ENCODE measurements around the gene ASMT. TPM values are rescaled to one million over a fixed set of nuclear protein-coding genes. Genes with fewer than 3 reads are reported as not detected.
A peak's percentile ranks its signal among the peaks of the same experiment; 100 is the strongest.

ASMT gene
- polyA plus RNA-seq, 3 donors, result 0.69 TPM; not detected in 2

DNA sequence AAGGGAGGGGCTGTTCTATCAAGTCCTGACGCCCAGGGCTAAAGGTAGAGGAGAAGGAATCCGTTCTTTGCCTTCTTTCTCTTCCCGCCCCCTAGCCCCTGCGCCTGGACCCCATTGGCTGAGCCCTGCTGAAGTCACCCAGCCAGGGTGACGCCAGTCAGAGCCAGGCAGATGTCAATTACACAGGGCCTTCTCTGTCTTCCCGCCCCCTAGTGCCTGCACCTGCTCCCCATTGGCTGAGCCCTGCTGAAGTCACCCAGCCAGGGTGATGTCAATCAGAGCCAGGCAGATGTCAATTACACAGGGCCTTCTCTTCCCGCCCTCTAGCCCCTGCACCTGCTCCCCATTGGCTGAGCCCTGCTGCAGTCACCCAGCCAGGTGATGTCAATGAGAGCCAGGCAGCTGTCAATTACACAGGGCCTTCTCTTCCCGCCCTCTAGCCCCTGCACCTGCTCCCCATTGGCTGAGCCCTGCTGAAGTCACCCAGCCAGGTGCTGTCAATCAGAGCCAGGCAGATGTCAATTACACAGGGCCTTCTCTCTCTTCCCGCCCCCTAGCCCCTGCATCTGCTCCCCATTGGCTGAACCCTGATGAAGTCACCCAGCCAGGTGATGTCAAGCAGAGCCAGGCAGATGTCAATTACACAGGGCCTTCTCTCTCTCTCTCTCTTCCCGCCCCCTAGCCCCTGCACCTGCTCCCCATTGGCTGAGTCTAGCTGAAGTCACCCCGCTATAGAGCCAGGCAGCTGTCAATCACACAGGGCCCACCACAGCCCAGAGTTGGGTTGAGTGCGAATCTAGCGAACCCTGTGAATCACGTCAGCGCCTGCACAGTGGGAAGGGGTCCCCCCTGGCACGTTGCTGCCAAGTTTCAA, 46.4 kb downstream of the ASMT start:
- H3K36me3 Mint-ChIP-seq, result peaks cover 8 to 9% of the 10 kb centered on the region in 2 donors
- peak overlapping the region; percentile 84 to 91 for H3K4me3 Mint-ChIP-seq
- Histone ChIP-seq H3K4me3 (replicated peaks in 1 of 3; ENCODE audit: low read depth in 2 of 3, low read length in 3 of 3) (peak overlapping the region; percentile 62 to 92 (median 66)), H3K27ac (ENCODE audit: low read depth in 1 of 2, low read length in 2 of 2) (peak overlapping the region; percentile 89 to 92), H3K79me2 (ENCODE audit: insufficient read depth, low read length) (peaks cover 11% of the 10 kb centered on the region), H3K4me2 (replicated peaks; ENCODE audit: extremely low read depth, low read length, poor library complexity, severe bottlenecking) (peak overlapping the region; percentile 78), H3K4me1 (ENCODE audit: control insufficient read depth in 1 of 2, insufficient read depth in 2 of 2, low read length in 2 of 2) (peaks cover 21 to 31% of the 10 kb centered on the region in 2 donors), H3K36me3 (replicated peaks in 1 of 2; ENCODE audit: control insufficient read depth in 1 of 2, insufficient read depth in 2 of 2, low read length in 2 of 2) (peaks cover 0 to 4% of the 10 kb centered on the region in 2 donors), H2AFZ (ENCODE audit: insufficient read depth, low read depth, low read length, poor library complexity, severe bottlenecking) (peak overlapping the region; percentile 94), H3K9me3 (replicated peaks in 1 of 2; ENCODE audit: control insufficient read depth in 1 of 2, insufficient read depth in 1 of 2, low read length in 2 of 2) (no peaks in the 10 kb centered on the region), H3K9ac (ENCODE audit: insufficient read depth, low read length, poor library complexity, severe bottlenecking) (peak overlapping the region; percentile 71), H4K20me1 (ENCODE audit: insufficient read depth, low read length) (no peaks in the 10 kb centered on the region), H3K27me3 (ENCODE audit: control insufficient read depth in 2 of 2, insufficient read depth in 2 of 2, low read length in 2 of 2) (no peaks in the 10 kb centered on the region)
- peaks cover 0 to 2% (median 0%) of the 10 kb centered on the region in 3 donors for H3K27me3 Mint-ChIP-seq (ENCODE audit: low read depth in 3 of 3)
- intact Hi-C loops (cut with micrococcal nuclease), result no loop called here
- H3K4me1 Mint-ChIP-seq, result peaks cover 29% of the 10 kb centered on the region
- WGBS (ENCODE audit: insufficient coverage), result 74% methylated on average over 16 of the region's 16 CpGs
- TF ChIP-seq, protein P1, sequence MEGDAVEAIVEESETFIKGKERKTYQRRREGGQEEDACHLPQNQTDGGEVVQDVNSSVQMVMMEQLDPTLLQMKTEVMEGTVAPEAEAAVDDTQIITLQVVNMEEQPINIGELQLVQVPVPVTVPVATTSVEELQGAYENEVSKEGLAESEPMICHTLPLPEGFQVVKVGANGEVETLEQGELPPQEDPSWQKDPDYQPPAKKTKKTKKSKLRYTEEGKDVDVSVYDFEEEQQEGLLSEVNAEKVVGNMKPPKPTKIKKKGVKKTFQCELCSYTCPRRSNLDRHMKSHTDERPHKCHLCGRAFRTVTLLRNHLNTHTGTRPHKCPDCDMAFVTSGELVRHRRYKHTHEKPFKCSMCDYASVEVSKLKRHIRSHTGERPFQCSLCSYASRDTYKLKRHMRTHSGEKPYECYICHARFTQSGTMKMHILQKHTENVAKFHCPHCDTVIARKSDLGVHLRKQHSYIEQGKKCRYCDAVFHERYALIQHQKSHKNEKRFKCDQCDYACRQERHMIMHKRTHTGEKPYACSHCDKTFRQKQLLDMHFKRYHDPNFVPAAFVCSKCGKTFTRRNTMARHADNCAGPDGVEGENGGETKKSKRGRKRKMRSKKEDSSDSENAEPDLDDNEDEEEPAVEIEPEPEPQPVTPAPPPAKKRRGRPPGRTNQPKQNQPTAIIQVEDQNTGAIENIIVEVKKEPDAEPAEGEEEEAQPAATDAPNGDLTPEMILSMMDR (IDR thresholded peaks at IDR 0.05), result no peak
- peak overlapping the region in 6 of 7 donors; percentile 73 to 96 (median 87) for H3K27ac Mint-ChIP-seq
- H3K9me3 Mint-ChIP-seq, result peaks cover 0 to 3% (median 0%) of the 10 kb centered on the region in 7 donors
- DNase-seq, result peak; percentile 78 to 98 (median 93)

DNA sequence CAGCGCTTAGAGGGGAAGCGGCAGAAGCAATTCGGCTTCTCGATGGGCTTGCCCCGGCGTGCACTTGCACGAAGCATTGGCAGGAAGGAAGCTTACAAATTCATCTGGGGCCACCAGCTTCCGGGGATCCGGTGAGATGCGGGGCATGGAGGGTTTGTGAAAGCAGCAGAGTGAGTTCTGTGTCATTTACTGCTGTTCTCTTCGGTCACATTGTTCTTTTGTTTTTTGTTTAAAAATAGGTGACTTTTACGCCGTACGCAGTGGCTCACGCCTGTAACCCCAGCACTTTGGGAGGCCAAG, 47.0 kb downstream of the ASMT start:
- Histone ChIP-seq H3K9me3 (replicated peaks in 1 of 2; ENCODE audit: control insufficient read depth in 1 of 2, insufficient read depth in 1 of 2, low read length in 2 of 2) (no peaks in the 10 kb centered on the region), H2AFZ (ENCODE audit: insufficient read depth, low read depth, low read length, poor library complexity, severe bottlenecking) (peak overlapping the region; percentile 94), H4K20me1 (ENCODE audit: insufficient read depth, low read length) (no peaks in the 10 kb centered on the region), H3K4me2 (replicated peaks; ENCODE audit: extremely low read depth, low read length, poor library complexity, severe bottlenecking) (peak overlapping the region; percentile 78), H3K36me3 (replicated peaks in 1 of 2; ENCODE audit: control insufficient read depth in 1 of 2, insufficient read depth in 2 of 2, low read length in 2 of 2) (peaks cover 0 to 4% of the 10 kb centered on the region in 2 donors), H3K79me2 (ENCODE audit: insufficient read depth, low read length) (peaks cover 11% of the 10 kb centered on the region), H3K27me3 (ENCODE audit: control insufficient read depth in 2 of 2, insufficient read depth in 2 of 2, low read length in 2 of 2) (no peaks in the 10 kb centered on the region), H3K9ac (ENCODE audit: insufficient read depth, low read length, poor library complexity, severe bottlenecking) (peak overlapping the region; percentile 71), H3K4me1 (ENCODE audit: control insufficient read depth in 1 of 2, insufficient read depth in 2 of 2, low read length in 2 of 2) (peaks cover 19 to 29% of the 10 kb centered on the region in 2 donors), H3K27ac (ENCODE audit: low read depth in 1 of 2, low read length in 2 of 2) (peak overlapping the region; percentile 89 to 92), H3K4me3 (replicated peaks in 1 of 3; ENCODE audit: low read depth in 2 of 3, low read length in 3 of 3) (peak overlapping the region; percentile 62 to 92 (median 66))
- 44% methylated on average over 7 of the region's 15 CpGs for WGBS (ENCODE audit: insufficient coverage)
- peak overlapping the region in 6 of 7 donors; percentile 73 to 96 (median 87) for H3K27ac Mint-ChIP-seq
- peaks cover 31% of the 10 kb centered on the region for H3K4me1 Mint-ChIP-seq
- peaks cover 0 to 2% (median 0%) of the 10 kb centered on the region in 3 donors for H3K27me3 Mint-ChIP-seq (ENCODE audit: low read depth in 3 of 3)
- no peak for DNase-seq
- intact Hi-C loops (cut with micrococcal nuclease), result no loop called here
- TF ChIP-seq, protein P1 (IDR thresholded peaks at IDR 0.05), result no peak
- peaks cover 0 to 3% (median 0%) of the 10 kb centered on the region in 7 donors for H3K9me3 Mint-ChIP-seq
- peaks cover 10% of the 10 kb centered on the region in 2 donors for H3K36me3 Mint-ChIP-seq
- peak overlapping the region; percentile 84 to 91 for H3K4me3 Mint-ChIP-seq
